Right lobe of liver (tissue), 4 donors: ENCODE results near the gene CORO2A.

ENCODE experiments used
- POLR2A ChIP-seq: fragments of 450-650 bp; IDR thresholded peaks from one replicate; pipeline ENCODE4 v1.6.1; 2017; ENCODE audit warnings: antibody characterized with exemption, mild to moderate bottlenecking
- TF ChIP-seq, protein P1 (sequence below), 4 donors: fragments of 200-600 bp in 3 of 4; fragments of 450-650 bp in 1 of 4; IDR thresholded peaks; one replicate each; pipeline versions ENCODE4 v1.5.1 to v1.8.0; 2016 to 2022; ENCODE audit warnings: antibody characterized with exemption in 4 of 4, mild to moderate bottlenecking in 2 of 4
- donor health status: DM: no; HTN: no; CAD: no.
- donor health status: DM: no; HTN: no; CAD: no.
- donor health status: DM: no; HTN: yes; CAD: no.

DNA sequence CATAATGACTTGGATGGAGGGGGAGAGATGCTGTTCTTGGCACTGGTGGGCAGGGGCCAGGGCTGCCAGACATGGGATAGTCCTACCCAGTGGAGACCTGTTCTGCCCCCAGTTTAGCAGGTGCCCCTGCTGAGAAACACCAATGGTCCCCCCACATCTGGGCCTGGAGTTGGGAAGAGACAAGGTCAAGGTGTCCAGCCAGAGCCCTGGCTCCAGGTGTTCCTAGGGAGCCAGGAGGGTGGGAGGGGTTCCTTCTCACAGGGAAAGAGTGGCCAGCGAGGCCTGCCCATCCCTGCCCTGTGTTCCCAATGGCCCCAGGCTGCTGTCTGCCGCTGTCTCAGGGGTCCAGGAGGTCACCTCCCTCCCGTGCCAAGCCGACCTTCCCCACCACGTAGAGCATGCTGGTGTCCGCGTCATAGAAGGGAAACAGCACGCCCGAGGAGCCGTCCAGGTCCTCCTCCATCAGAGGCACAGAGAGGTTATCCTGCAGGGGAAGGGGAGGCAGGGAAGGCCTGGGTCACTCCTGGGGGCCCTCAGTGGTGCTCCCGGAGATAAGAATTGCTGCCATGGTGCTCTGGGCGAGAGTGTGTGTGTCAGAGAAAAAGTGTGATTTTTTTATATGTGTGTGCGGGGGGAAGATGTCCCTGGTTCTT lies 61.7 kb downstream of the CORO2A start:
- TF ChIP-seq, protein P1, sequence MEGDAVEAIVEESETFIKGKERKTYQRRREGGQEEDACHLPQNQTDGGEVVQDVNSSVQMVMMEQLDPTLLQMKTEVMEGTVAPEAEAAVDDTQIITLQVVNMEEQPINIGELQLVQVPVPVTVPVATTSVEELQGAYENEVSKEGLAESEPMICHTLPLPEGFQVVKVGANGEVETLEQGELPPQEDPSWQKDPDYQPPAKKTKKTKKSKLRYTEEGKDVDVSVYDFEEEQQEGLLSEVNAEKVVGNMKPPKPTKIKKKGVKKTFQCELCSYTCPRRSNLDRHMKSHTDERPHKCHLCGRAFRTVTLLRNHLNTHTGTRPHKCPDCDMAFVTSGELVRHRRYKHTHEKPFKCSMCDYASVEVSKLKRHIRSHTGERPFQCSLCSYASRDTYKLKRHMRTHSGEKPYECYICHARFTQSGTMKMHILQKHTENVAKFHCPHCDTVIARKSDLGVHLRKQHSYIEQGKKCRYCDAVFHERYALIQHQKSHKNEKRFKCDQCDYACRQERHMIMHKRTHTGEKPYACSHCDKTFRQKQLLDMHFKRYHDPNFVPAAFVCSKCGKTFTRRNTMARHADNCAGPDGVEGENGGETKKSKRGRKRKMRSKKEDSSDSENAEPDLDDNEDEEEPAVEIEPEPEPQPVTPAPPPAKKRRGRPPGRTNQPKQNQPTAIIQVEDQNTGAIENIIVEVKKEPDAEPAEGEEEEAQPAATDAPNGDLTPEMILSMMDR (IDR thresholded peaks at IDR 0.05) = no peak
- no peak for TF ChIP-seq POLR2A
